ENCODE measurements around the gene OR2D3.
"Not testable (repeated sequence)": the region's sequence is repeated elsewhere in the genome, so short reads cannot be mapped to it uniquely, and the experiment has no call there.

OR2D3 gene, protein sequence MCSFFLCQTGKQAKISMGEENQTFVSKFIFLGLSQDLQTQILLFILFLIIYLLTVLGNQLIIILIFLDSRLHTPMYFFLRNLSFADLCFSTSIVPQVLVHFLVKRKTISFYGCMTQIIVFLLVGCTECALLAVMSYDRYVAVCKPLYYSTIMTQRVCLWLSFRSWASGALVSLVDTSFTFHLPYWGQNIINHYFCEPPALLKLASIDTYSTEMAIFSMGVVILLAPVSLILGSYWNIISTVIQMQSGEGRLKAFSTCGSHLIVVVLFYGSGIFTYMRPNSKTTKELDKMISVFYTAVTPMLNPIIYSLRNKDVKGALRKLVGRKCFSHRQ

DNA sequence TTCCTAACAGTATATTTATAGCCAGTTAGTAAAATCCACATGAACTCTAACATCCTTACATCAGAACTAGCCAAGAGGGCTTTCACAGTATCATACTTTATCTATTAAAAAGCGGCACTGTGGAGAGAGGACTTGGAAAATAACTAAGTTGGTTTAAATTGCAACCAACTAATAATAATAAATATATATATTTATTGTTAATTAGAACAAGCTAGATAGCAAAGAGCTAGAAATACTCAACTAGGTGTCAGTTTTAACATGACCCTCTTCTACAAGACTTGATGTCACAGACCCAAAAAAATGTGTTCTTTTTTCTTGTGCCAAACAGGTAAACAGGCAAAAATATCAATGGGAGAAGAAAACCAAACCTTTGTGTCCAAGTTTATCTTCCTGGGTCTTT is at the start of gene OR2D3:
Gene OR2D3, plus strand, starts transcription at position 301 of the 400 bp plus-strand sequence. Its CDS starts 0 bp downstream, at position 301.
- no peak for DNase-seq

- no peak for DNase-seq
Measured at GRCh38 chr11:6871278-6871677, 49.5 kb upstream of the OR2D3 start.

DNA sequence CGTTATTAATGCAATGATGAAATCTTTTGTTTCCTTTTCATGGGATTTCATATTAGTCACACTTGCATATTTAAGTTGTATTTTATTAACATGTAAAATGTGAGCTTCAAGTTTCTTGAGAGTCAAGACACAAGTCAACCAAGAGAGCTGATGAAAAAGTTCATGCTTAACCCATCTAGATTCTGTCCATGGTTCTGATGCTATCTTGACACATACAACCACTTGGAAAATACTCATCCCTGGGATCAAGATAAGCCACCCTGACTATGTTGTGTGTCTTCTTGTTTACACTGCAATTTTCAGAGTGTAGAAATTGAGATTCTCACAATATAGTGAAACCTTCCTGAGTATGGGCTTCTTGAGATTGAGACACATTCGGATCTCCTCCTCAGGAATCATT is 45.0 kb upstream of the OR2D3 start:
- no peak for DNase-seq

DNA sequence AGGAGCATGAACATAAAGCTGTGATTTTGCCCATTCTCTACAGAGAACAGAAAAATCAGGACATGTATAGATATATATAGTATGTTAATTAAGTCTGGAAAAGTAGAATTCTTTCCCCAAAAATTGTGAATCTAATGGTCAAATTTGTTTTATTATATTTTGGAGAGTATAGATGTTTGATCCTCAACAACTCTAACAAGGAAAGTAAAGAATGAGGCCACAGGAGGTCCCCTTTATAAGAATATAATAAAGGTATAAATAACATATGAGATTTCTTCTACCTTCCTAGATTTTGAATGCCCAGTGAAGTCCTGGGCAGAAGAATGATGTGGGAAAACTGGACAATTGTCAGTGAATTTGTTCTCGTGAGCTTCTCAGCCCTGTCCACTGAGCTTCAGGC is 44.5 kb upstream of the OR2D3 start, which contains the start of gene OR10A4:
Gene OR10A4, plus strand, starts transcription at position 301 of the 400 bp plus-strand sequence. Its CDS starts 23 bp downstream, at position 324.
- DNase-seq, result no peak

DNA sequence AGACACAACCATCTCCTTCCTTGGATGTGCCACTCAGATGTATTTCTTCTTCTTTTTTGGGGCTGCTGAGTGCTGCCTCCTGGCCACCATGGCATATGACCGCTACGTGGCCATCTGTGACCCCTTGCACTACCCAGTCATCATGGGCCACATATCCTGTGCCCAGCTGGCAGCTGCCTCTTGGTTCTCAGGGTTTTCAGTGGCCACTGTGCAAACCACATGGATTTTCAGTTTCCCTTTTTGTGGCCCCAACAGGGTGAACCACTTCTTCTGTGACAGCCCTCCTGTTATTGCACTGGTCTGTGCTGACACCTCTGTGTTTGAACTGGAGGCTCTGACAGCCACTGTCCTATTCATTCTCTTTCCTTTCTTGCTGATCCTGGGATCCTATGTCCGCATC is 43.9 kb upstream of the OR2D3 start:
- no peak for DNase-seq

DNA sequence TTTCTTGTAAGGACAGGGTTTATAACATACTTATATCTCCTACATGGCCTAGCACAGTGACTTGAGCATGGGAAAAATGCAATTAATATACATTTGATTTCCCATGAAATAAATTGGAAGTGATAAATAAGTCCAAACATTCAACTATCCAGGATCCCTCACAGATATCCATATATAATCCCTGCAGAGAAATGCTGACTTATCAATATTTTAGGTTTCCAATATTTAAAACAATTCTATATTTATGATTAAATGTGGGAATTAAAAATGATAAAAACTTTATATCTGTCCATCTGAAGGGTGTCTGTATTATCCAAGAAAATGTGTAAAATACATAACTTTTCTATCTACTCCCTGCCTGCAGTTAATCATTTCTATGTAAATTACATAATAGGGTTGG is 38.1 kb upstream of the OR2D3 start:
- DNase-seq, result no peak

GRCh38 chr11:6887711-6888110 is 33.1 kb upstream of the OR2D3 start:
- not testable (repeated sequence) for DNase-seq

DNA sequence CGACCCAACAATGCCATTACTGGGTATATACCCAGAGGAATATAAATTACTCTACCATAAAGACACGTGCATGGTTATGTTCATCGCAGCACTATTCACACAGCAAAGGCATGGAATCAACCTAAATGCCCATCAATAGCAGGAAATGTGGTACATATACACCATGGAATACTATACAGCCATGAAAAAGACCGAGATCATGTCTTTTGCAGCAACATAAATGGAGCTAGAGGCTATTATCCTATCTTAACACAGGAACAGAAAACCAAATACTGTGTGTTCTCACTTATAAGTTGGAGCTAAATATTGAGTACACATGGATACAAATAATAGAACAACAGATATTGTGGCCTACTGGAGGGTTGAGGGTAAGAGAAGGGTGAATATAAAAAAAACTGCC is 32.0 kb upstream of the OR2D3 start:
- no peak for DNase-seq

GRCh38 chr11:6889835-6890234 is 31.0 kb upstream of the OR2D3 start:
- DNase-seq, result no peak

- no peak for DNase-seq
Measured at GRCh38 chr11:6892400-6892799, 28.4 kb upstream of the OR2D3 start, which contains the start of gene OR2D2. Gene OR2D2, minus strand, starts transcription at chr11:6892500. Its CDS starts 0 bp downstream, at chr11:6892500.

DNA sequence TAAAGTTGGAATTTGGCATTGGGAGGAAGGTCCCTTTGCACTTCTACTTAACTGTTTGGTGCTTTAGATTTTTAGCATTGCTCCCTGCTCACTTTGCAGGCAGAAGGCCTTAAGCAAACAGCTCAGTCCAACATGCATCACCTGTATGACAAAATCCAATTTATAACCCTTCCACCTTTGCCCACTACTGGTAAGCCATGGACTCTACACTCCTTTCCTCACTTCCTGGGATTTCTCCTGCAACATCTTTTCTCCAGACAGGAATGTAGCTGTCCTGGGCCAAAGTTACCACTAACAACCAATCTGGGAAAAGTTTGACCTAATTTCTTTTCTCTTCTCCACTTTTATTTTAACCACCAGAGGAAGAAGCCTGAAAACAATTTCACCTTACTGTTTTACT is 26.7 kb upstream of the OR2D3 start:
- no peak for DNase-seq

DNA sequence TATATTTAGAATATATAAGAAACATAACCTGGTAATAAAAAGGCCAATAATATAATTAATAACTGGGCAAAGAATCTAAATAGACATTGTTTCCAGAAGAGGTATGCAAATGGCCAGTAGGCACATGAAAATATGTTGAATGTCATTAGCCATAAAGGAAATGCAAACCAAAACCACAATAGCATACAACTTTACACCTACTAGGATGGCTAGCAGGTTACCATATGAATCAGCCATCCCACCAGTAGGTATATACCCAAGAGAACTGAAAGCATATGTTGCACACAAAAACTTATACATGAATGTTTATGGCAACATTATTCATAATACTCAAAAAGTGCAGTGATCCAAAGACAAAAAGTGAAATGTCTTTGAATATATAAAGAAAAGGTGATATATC is 25.8 kb upstream of the OR2D3 start:
- DNase-seq, result no peak

- no peak for DNase-seq
Measured at GRCh38 chr11:6898911-6899310, 21.9 kb upstream of the OR2D3 start.

GRCh38 chr11:6900327-6900999 is 20.3 kb upstream of the OR2D3 start:
- DNase-seq, result no peak

- not testable (repeated sequence) for DNase-seq
Measured at GRCh38 chr11:6904804-6905203, 16.0 kb upstream of the OR2D3 start.

DNA sequence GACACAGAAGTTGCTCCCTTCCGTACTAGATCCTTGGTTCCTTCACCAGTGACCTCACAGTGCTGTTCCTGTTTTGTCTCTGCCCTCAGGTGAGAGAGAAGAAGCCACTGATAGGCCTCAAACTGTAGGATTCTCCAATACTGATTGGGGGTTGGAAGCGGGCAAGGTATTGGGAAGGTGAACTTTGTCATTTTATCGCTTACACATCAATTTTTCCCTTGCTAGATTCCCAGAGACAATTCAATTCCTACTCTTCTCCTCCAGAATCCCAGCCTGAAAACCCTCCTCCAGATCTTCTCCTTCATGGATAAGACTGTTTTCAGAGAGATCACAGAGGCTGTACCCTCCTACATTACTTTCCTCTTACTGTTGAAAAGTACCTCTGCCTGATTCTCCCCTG is 9.4 kb upstream of the OR2D3 start:
- no peak for DNase-seq

GRCh38 chr11:6911948-6912347 is 8.9 kb upstream of the OR2D3 start:
- DNase-seq, result no peak

- DNase-seq, result no peak
Measured at GRCh38 chr11:6919698-6920097, 1.1 kb upstream of the OR2D3 start.

GRCh38 chr11:6925007-6925577 is 4.3 kb downstream of the OR2D3 start:
- no peak for DNase-seq

- no peak for DNase-seq
Measured at GRCh38 chr11:6925636-6926207, 4.9 kb downstream of the OR2D3 start.

- peak; percentile 63 for DNase-seq
Measured at GRCh38 chr11:6926208-6927029, 5.6 kb downstream of the OR2D3 start, which contains the start of gene ZNF215. Gene ZNF215, plus strand, starts transcription at chr11:6926426. Its CDS starts 5,847 bp downstream, at chr11:6932273.

- DNase-seq, result peak; percentile 68
Measured at GRCh38 chr11:6927030-6927617, 6.3 kb downstream of the OR2D3 start.
